SKM-1 treated with dmso at 0.1 percent for 144 hours (cell line): ENCODE measurements around the gene ZMIZ2.
"Not testable (repeated sequence)": the region's sequence is repeated elsewhere in the genome, so short reads cannot be mapped to it uniquely, and the experiment has no call there.

Source experiments
- DNase-seq: peaks from one replicate; lab custom pipeline; 2025; ENCODE audit not compliant: unreplicated experiment; lab: John Stamatoyannopoulos, UW

ZMIZ2 gene, protein sequence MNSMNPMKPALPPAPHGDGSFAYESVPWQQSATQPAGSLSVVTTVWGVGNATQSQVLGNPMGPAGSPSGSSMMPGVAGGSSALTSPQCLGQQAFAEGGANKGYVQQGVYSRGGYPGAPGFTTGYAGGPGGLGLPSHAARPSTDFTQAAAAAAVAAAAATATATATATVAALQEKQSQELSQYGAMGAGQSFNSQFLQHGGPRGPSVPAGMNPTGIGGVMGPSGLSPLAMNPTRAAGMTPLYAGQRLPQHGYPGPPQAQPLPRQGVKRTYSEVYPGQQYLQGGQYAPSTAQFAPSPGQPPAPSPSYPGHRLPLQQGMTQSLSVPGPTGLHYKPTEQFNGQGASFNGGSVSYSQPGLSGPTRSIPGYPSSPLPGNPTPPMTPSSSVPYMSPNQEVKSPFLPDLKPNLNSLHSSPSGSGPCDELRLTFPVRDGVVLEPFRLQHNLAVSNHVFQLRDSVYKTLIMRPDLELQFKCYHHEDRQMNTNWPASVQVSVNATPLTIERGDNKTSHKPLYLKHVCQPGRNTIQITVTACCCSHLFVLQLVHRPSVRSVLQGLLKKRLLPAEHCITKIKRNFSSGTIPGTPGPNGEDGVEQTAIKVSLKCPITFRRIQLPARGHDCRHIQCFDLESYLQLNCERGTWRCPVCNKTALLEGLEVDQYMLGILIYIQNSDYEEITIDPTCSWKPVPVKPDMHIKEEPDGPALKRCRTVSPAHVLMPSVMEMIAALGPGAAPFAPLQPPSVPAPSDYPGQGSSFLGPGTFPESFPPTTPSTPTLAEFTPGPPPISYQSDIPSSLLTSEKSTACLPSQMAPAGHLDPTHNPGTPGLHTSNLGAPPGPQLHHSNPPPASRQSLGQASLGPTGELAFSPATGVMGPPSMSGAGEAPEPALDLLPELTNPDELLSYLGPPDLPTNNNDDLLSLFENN

DNA sequence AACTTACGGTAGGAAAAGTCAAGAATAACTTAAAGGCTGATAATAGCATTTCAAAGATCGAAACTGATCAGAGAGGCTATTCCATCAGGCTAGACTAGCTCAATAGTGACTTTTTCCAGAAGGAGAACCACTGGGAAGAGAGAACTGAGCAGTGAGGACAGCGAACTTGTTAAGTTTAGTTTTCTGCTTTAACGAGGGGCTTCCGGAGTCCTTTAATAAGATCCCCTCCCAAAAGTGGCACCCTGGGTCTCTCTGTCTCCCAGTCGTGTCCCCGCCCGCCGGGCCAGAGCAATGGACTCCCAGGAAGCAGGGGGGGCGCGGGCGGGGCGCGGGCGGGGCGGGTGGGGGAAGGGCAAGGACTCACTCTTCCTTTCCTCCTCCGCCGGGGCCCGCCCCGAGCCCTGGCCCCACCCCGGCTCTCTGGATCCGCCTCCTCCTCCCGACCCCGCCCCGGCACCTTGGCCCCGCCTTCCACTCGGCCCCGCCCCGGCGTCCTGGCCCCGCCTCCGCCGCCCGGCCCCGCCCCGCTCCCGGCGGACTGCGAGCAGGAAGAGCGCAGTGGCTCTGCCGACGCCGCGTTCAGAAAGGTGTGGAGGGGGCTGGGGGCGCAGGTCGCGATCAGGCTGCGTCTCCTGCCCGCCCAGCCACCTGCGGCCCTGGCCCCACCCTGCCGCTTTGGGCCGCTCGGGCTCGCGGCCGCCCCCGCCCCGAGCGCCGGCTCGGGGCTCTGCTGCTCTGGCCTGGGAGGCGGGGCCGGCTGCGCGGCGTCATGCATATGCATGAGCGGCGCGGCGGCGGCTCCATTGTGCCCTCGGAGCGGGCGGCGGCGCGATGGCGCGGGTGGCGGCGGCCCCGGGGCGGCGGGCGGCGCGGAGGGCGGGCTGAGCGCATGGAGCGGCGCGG is at the start of gene ZMIZ2:
ZMIZ2 (plus strand) TSS at position 803 of the 903 bp plus-strand sequence. CDS start 7,403 bp downstream, outside the sequence.
- peak; percentile 64 for DNase-seq

DNA sequence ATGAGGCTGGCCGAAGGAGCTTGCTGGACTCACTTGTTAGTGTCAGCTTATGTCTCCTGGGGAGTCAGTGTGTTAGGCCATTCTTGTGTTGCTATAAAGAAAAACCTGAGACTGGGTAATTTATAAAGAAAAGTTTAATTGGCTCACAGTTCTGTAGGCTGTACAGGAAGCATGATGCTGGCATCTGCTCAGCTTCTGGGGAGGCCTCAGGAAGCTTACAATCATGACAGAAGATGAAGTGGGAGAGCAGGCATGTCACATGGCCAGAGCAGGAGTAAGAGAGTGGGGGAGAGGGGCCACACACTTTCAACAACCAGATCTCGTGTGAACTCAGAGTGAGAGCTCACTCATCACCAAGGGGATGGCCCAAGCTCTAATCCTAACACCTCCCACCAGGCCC is 49.0 kb upstream of the ZMIZ2 start:
- not testable (repeated sequence) for DNase-seq

DNA sequence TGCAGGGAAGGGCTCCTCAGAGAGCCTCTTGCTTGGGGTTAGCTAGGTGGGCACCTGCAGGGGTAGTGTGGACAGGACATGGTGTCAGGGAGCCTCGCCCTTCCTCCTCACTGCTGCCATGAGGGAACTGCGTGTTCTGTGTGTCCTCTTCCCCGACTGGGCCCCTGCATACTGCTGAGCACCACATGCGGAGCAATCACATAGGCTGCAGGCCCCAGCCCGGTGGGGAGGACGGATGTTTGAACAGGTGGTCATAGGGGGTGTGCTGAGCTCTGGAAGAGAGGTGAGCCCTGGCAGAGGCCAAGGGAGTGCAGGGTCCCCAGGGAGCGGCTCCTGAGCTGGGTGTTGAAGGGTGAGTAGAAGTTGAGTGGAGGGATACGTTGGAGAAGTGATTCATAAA is 48.3 kb upstream of the ZMIZ2 start:
- DNase-seq: no peak

DNA sequence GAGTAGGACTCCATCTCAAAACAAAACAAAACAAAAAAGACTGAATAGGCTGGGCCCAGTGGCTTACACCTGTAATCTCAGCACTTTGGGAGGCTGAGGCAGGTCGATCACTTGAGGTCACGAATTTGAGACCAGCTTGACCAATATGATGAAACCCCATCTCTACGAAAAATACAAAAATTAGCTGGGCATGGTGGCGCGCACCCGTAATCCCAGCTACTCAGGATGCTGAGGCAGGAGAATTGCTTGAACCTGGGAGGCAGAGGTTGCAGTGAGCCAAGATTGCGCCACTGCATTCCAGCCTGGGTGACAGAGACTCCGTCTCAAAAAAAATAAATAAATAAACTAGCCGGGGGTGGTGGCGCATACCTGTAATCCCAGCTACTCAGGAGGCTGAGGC is 45.3 kb upstream of the ZMIZ2 start:
- not testable (repeated sequence) for DNase-seq

- no peak for DNase-seq
Measured at GRCh38 chr7:44703921-44704320, 44.7 kb upstream of the ZMIZ2 start.

DNA sequence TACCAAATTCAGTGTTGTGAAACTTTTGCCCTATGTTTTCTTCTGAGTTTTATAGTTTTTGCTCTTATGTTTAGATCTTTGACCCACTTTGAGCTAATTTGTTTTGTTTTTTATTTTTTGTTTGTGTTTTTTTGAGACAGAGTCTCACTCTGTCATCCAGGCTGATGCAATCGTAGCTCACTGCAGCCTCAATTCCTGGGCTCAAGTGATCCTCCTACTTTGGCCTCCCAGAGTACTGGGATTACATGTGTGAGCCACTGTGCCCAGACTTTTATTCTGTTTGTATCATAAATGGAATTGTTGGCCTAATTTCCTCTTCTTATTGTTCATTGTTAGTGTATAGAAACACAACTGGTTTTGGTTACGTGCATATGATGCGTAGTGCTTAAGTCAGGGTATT is 43.2 kb upstream of the ZMIZ2 start:
- DNase-seq: no peak

- DNase-seq: no peak
Measured at GRCh38 chr7:44706788-44707557, 41.7 kb upstream of the ZMIZ2 start.

DNA sequence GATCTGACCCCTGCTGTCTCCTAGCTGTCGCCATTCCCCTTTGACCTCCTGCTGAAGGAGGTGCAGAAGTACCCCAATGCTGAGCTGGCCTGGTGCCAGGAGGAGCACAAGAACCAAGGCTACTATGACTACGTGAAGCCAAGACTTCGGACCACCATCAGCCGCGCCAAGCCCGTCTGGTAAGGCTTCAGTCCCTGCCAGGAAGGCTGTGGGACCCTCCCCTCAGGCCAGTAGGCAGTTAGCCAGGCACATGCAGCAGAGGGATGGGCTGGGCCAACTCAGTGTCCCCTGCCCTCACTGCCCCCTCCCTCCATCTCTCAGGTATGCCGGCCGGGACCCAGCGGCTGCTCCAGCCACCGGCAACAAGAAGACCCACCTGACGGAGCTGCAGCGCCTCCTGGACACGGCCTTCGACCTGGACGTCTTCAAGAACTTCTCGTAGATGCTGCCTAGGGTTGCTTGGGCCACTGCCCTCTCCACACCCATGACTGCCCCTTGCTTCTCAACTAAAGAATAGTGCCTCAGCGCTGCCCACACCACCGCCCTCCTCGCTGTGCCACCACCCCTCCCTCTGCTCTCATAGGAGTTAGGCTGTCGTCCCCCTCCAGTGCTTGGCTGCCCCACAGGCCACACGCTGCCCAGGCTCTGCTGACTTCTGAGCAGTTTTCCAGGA is 41.0 kb upstream of the ZMIZ2 start:
- no peak for DNase-seq

DNA sequence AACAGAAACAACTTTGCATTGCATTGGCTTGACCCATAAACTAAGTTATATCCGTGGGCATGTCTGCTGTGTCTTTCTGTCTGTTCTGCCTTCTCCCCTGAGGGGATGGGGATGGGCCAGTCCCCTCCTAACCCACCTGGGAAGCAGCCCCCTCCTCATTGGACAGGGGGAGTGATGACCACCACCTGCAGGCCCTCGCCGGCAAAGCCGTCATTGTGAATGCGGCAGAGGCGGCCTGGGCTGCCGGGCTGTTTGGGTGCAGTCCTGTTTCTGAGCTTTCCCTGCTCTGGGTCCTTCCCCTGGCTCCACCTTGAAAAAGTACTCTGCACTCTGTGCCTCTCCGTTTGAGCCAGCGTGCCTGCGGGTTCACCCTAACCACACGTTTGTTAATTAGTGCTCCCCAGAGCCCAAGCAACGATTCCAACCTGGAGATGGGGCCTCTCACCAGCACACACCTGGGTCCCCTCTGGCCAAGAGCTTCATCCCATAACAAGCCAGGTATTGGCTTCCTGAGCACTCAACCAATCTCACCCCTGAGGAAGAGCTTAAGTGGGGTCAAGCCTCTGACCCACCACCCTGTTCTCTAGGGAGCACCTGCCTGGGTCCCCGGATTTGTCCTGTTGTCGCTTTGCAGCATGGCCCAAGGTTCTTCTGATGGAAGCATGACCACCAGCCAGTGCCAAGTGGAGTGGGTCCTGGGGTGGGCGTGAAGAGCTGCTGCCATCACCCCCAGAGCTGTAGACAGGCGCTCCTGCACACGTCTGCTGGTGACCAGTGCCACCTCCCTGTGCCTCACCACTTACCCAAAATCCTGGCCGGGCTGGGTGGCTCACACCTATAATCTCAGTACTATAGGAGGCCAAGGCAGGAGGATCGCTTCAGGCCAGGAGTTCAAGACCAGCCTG is 39.4 kb upstream of the ZMIZ2 start:
- DNase-seq: no peak

GRCh38 chr7:44709945-44710596 is 38.6 kb upstream of the ZMIZ2 start:
- no peak for DNase-seq

DNA sequence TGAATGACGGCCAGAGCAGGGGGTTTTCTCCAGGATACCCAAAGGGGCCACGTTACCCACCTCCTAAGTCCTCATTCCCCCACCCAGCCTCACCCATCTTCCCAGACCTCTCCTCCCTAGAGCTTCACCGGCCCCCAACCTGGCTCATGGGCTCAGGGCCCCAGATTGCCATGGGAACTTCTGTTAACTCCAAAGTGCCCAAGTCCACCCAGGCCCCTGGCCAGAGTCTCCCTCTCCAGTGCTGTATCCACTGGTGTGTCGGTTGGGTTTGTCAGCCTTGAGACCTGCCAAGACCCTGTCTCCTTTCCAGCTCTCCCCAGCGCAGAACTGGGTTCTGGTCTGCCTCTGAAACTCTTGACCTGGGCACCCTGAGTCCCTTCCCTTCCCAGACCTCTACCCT is 37.1 kb upstream of the ZMIZ2 start:
- DNase-seq: no peak

GRCh38 chr7:44712012-44712411 is 36.6 kb upstream of the ZMIZ2 start:
- no peak for DNase-seq

DNA sequence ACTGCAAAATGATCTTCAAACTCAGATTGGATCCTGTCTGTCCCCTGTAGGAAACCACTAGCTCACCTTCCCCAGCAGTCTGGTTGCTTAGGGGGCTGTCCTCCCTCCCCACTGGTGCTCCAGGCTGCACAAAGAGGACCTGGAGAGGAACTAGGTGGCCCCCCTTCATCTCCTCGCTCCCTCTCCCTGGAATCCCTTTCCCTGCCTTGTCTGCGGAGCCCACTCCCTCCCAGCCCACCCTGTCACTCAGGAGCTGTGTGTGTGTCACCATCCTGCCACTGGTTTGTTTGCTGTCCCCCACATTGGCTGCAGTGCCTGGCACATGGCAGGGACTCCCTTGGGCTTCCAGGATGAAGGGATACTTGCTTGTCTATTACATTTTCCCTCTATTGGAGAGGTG is 35.5 kb upstream of the ZMIZ2 start:
- DNase-seq: no peak

DNA sequence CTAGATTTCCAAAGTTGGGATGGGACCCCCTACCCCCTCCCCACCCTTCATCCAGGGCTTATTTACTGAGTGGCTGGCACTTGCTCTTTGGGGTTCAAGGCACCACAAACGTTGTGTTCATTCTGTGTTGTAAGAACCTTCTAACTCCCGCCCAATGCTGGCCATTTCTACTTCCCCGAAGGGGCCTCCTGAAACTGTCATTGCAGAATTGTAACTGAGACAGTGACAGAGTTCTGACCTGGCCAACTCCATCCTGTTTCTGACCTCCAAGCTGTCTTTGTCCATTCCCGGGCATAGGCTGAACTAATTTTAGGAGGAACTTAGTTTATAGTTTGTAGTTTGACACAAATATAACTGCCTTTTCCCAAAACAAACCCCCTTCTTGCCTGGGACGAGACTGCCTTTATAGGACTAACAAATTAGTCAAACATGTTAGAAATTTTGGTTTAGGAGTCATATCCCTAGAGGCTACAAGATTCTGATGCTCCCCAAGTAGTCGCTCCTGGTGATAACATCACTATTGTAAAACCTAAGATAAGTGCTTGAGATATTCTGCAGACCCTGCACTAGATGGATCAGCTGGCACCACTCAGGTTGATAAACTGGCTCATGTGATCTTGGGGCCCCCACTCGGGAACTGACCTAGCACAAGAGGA is 34.8 kb upstream of the ZMIZ2 start:
- DNase-seq: peak; percentile 8

DNA sequence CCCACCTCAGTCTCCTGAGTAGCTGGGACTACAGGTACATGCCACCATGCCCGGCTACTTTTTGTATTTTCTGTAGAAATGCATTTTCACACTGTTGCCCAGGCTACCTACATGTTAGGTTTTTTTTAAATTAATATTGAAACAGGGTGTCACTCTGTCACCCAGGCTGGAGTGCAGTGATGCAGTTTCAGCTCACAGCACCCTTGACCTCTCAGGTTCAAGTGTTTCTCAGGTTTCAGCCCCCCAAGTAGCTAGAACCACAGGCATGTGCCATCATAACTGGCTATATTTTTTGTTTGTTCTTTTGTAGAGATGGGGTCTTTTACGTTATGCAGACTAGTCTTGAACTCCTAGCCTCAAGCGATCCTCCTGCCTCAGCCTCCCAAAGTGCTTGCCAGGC is 32.4 kb upstream of the ZMIZ2 start:
- no peak for DNase-seq

- no peak for DNase-seq
Measured at GRCh38 chr7:44720301-44720700, 28.3 kb upstream of the ZMIZ2 start.

GRCh38 chr7:44724276-44724675 is 24.4 kb upstream of the ZMIZ2 start:
- DNase-seq: no peak

- DNase-seq: not testable (repeated sequence)
Measured at GRCh38 chr7:44726250-44726649, 22.4 kb upstream of the ZMIZ2 start.
